Measurements from ENCODE around the gene PCMTD2. TPM values are rescaled to one million over a fixed set of nuclear protein-coding genes. Genes with fewer than 3 reads are reported as not detected.

PCMTD2 gene
- total RNA-seq, 1 experiment from 2014 or later, result 52.0 TPM

- H4K91ac ChIP-seq (ENCODE audit: insufficient read length, low read depth, low read length), result no peak overlapping the region
These were observed 34.5 kb upstream of the PCMTD2 start for GRCh38 chr20:64220891-64221527.

More at GRCh38 chr20:64220891-64221527, 34.5 kb upstream of the PCMTD2 start:
- Histone ChIP-seq H2AK5ac (ENCODE audit: insufficient read length, low read length) (no peak overlapping the region), H3K56ac (ENCODE audit: insufficient read length, low read depth, low read length) (no peak overlapping the region), H3K27ac (ENCODE audit: insufficient read length, low read depth, low read length) (no peak overlapping the region), H2BK5ac (ENCODE audit: insufficient read length, low read length) (no peak overlapping the region), H3K79me2 (ENCODE audit: insufficient read depth, low read length) (no peaks in the 10 kb centered on the region), H3K23me2 (ENCODE audit: insufficient read length, low read depth, low read length, poor library complexity, severe bottlenecking) (no peaks in the 10 kb centered on the region), H2BK15ac (ENCODE audit: low read depth, low read length) (no peak overlapping the region), H4K5ac (ENCODE audit: insufficient read length, low read depth, low read length) (no peak overlapping the region), H3K18ac (ENCODE audit: insufficient read length, low read depth, low read length) (no peak overlapping the region), H2BK20ac (ENCODE audit: low read depth, low read length, poor library complexity, severe bottlenecking) (no peak overlapping the region), H3T11ph (ENCODE audit: low read length) (no peak overlapping the region), H2BK120ac (ENCODE audit: low read depth, low read length, poor library complexity, severe bottlenecking) (no peak overlapping the region), H3K9me3 (ENCODE audit: control insufficient read depth, low read depth, low read length) (no peaks in the 10 kb centered on the region), H3K4me2 (ENCODE audit: insufficient read depth, insufficient read length, low read length) (no peak overlapping the region), H3K79me1 (ENCODE audit: insufficient read depth, low read depth, low read length, poor library complexity, severe bottlenecking) (no peaks in the 10 kb centered on the region), H2AFZ (ENCODE audit: low read length) (no peak overlapping the region), H3K4ac (ENCODE audit: low read depth, low read length) (no peak overlapping the region), H3K14ac (ENCODE audit: insufficient read depth, low read length) (no peak overlapping the region; the same call in 1 of the 2 replicates), H3K23ac (ENCODE audit: insufficient read length, low read depth, low read length) (no peak overlapping the region), H4K8ac (replicated peaks; ENCODE audit: insufficient read length, low read depth, low read length) (no peak overlapping the region), H4K20me1 (ENCODE audit: control insufficient read depth, insufficient read depth, insufficient read length) (no peaks in the 10 kb centered on the region), H2BK12ac (ENCODE audit: insufficient read length, low read depth, low read length) (no peak overlapping the region), H3K4me1 (ENCODE audit: insufficient read depth, low read length) (peaks cover 3% of the 10 kb centered on the region; the same call in 1 of the 2 replicates), H3K27me3 (ENCODE audit: insufficient read depth, low read length) (no peaks in the 10 kb centered on the region), H3K9ac (ENCODE audit: extremely low read depth, insufficient read length, low read length) (no peak overlapping the region)
- no CpG with 5 or more reads among the region's 17 CpGs for WGBS (ENCODE audit: extremely low coverage, insufficient read length, low lambda C conversion rate)
- no peak for TF ChIP-seq CTCF (conservative IDR thresholded peaks at IDR 0.05)
- no peaks in the 10 kb centered on the region for H3K9me3 Mint-ChIP-seq
- peaks cover 12 to 21% of the 10 kb centered on the region in 2 experiments for H3K4me1 Mint-ChIP-seq
- no peak overlapping the region; a peak in 1 of 7 replicates for H3K27ac Mint-ChIP-seq
- H3K27me3 Mint-ChIP-seq (ENCODE audit: low read depth), result peaks cover 4% of the 10 kb centered on the region
- H3K36me3 Mint-ChIP-seq (ENCODE audit: insufficient read depth in 1 of 3, low read depth in 3 of 3), result peaks cover 0 to 1% (median 0%) of the 10 kb centered on the region in 3 experiments; a peak in 1 of 7 replicates
- H3K4me3 Mint-ChIP-seq, result no peak overlapping the region
- no peak for DNase-seq
